Measurements from ENCODE around the gene ST8SIA1.

Gene ST8SIA1

DNA sequence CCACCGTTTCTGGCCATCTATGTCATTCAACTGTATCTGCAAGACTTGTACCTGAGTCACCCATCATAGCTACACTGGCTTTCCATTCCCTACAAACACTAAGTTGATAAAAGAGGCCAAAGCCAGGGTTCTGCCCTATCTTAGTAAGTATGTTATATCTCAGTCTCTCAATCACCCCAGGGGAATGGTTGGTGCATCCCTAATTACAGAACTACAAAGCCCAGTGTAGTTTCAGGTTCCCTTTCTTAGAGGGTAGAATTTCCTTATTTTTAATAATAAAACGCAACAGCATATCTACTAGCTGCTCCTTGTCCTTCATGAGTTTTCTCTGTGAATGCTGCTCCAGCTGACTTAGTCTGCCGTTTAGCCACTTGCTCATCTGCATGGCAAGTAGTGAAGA lies 57.6 kb downstream of the ST8SIA1 start:
- no peak for DNase-seq

DNA sequence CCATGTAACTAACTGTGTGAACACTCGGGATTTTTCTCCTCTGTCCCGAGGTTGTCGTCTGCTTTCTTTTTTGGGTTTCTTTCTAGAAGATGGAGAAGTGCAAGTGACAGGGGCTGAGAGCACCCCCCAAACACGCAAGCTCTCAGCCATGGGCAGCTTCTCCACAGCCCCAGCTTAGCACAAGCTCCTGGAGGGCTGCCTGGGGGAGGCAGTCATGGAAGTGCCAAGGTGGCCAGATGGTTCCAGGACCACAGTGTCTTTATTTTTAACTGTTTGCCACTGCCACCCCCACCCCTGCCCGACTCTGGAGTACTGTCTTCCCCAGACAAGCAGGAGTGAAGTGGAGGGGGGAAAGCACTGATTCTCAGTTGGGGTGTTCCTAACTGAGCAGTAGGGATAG lies 58.2 kb downstream of the ST8SIA1 start:
- DNase-seq: no peak

DNA sequence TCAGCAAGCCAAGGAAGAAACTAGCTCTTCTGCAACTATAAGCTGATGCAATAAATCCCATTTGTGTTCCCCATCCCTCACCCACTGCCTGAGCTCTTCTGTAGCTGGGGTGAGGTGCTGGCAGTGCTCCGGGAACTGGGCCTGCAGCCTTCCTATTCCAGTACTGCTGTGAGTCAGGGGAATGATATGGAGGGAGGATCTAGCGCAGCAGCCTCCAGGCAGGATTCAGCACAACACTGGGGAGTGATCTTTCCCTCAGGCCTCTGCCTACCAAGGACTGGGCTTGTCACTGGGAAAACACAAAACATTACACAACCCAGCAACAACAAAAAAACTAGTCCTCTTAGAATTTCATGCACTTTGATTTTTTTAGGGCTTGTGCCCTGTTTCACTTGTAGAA lies 58.7 kb downstream of the ST8SIA1 start:
- DNase-seq: no peak

DNA sequence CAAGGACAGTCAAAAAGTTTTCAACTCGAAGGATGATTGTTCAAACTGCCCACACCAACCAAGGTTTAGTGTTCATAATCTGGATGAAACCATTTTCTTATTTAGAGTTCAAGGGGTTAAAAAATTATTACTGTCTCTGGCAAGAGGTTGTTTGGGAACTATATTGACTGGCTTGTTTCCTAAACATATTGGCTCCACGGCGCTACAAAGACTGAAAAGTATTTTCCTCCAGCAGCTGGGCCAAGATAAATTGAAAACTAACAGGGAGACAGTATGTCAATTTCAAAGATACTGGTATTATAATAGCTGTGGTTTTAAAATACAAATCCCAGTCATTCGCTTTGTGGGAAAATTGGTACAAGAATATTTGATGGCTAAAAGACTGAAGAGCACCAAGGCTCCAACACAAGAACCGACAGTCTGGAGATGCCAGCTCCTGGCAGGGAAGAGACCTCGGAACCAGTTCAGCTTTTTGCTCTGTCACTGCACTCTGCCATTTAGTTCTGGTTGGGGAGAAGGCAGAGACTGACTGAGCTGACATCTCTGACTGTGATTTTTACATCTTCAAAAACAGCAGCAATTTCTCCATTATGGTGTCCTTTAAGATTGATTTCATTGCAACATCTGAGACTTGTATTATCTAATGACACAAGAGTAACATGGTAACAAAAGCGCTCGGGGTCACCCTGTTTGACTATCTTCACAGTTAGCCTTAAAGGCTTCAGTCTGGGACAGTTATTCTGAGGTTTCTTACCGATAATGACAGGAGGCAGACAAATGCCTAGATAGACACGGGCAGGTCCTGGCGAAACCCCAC lies 62.0 kb downstream of the ST8SIA1 start:
- DNase-seq: no peak

DNA sequence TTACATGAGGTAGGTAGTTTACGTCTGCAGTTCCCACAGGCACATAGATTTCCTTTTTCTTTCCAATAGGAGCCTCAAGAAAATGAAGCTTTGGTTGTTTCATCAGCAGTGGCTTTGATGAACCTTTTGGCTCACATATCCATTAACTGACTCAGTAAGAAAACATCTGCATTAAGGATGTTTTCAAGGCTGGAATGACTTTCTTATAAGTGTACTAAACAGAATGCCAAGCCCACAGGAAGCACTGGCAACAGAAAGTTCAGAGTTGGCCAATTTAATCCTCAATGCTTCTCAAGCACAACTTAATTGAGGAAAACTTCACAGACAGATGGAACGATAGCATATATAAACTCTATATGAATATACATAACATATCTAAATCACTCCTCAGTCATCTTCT lies 63.5 kb downstream of the ST8SIA1 start:
- DNase-seq: no peak

DNA sequence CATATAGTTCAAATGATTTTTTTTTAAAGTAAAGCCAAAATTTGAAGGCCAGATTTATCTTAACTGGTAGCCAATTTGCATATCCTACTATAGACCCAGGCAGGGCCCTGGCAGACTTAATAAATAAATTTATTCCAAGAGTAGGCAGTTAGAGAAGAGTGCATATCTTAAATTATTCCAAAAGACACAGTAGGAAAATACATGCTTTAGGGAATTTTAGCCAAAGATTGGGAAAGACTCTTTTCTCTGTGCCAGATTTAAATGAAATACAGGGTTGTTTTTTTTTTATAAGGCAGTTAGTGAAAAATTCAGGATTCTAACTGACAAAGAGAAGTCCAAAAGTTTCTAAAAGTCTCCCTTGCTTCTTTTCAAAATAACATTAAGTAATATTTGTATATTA lies 65.5 kb downstream of the ST8SIA1 start:
- no peak for DNase-seq

DNA sequence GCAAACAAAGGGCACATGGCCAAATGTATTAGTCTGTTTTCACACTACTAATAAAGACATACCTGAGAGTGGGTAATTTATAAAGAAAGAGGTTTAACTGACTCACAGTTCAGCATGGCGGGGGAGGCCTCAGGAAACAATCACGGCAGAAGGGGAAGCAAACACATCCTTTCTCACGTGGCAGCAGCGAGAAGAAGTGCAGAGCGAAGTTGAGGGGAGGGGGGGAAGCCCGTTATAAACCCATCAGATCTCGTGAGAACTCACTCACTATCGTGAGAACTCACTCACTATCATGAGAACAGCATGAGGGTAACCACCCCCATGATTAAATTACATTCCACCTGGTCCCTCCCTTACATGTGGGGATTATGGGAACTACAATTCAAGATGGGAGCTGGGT lies 66.1 kb downstream of the ST8SIA1 start:
- no peak for DNase-seq

DNA sequence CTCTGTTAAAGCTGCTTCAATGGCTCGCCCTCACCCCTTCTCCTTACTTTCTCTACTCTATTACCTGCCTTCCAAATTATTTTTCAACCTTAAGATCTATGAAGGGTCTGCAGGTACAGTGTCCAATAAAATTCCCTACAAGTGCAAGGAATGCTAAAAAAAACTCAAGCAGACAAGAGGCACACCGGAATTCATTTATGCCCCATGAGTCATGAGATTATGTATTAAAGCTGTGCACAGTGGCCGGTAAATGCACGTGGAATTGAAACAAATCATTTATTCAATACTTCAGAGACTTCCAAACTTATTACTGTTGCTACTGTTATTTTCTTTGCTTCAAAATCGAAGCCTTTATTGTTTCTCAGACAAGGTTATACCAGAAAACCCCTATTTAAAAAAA lies 68.4 kb downstream of the ST8SIA1 start:
- no peak for DNase-seq

DNA sequence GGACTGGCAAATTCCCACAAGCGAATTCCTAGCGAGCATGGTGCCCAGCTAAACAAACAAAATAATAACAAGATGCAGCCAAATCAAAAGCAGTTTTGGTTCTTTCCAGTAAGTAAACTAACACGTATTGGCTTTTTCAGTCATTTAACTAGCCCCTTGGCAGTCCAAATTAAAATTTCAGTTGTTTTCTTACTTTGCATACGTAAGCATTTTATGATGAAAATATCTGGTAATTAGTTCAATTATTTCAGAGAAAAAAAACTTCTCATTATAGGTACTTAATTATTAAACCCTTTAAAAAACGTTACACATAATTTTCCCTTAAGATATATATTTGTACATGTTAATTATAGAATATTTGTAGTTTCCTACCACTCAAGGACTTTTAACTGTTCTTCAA lies 70.1 kb downstream of the ST8SIA1 start:
- no peak for DNase-seq

DNA sequence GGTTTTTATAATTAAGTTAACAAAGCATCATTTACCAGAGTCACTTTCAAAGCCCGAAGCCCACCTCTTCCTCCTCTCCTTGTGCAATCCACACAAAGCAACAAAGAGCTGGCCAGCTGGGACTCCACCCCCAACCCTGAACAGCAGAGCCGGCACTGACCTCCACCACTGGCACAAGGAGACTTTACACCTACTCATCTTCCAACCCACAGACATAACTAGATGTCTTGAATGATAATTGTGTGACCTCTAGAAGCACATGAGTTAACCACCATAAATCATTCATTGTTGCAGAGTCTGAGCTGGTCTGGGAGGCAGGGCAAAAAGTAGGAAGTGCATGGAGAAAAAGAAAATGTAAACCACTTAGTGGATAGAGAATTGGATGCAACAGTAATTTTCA lies 72.2 kb downstream of the ST8SIA1 start:
- no peak for DNase-seq

DNA sequence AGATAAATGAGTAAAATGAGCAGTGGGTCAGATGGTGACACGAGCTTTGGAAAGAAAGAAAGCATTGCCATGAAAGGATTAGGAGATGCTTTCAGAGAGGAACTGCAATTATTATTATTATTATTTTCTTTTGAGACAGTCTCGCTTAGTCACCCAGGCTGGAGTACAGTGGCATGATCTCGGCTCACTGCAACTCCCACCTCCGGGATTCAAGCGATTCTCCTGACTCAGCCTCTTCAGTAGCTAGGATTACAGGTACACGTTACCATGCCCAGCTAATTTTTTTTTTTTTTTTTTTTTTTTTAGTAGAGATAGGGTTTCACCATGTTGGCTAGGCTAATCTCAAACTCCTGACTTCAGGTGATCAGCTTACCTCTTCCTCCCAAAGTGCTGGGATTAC lies 77.4 kb downstream of the ST8SIA1 start:
- DNase-seq: no peak

DNA sequence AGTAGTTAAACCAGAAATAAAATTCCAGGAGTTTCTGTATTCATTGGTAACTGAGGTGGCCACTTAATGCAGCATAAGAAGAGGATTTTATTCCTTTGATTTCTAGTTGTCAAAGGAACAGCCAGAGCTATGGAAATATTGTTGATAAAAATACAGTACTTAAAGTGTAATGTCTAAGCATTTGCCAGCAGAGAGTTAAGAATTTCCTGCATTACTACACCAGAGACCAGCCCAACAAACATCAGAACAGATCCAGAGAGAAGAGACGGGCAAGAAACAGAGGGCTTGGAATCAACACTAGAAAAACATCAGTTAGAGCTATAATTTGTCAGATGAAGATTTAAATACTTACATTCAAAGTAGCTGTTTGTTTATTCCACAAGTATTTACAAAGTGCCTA lies 77.9 kb downstream of the ST8SIA1 start:
- DNase-seq: no peak

DNA sequence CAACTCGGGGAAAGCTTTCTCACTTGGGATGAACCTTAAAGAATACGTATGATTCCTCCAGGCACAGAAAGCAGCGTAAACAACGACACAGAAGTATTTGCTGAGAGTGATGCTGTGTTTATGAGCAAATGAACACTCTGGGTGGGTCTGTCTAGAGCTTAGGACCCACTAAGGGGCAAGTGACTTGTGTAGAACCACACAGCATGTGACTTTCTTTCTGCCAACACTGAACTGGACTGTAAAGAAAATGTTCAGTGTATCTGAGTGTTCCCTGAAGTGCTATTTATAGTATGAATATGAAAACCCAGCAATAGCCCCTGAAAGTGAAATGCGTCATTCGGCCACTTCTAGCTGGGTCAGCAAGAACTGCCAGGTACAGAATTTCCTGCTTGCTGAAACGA lies 78.5 kb downstream of the ST8SIA1 start:
- DNase-seq: no peak

DNA sequence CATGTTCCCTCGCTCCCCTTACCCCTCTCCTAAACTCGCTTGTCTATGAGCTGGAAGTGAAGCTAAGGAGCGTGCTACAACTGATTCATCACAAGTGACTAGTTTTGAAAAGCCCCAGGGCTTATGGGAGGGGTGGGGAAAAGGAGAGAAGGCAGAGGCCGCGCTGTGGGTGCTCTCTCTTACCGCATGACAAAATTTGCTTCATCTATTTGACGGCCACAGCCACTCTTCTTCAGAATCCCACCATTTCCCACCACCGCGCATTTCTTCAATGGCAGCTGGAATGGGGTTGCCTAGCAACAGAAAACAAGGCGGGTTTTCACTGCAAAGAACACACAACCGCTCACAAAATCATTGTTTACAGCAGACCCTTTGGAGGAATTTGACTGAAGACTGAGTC lies 79.4 kb downstream of the ST8SIA1 start:
- no peak for DNase-seq

DNA sequence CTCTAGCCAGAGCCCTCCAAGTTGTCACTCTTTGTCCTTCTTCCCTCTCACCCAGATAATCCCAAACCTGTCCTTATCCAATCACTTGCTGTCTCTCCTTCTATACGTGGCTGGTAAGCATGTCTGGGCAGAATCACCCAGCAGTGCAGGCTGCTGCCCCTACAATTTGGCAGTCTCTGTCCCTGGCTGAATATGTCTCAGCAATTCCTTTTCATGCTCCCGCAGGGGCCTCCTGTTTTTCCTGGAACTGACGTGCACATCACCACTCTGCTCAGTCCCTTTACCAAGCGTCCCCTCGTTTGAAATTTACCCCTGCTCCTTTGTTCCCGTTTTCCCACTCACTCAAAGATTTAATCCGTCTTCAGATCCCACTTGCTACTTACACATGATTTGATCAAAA lies 80.0 kb downstream of the ST8SIA1 start:
- no peak for DNase-seq

DNA sequence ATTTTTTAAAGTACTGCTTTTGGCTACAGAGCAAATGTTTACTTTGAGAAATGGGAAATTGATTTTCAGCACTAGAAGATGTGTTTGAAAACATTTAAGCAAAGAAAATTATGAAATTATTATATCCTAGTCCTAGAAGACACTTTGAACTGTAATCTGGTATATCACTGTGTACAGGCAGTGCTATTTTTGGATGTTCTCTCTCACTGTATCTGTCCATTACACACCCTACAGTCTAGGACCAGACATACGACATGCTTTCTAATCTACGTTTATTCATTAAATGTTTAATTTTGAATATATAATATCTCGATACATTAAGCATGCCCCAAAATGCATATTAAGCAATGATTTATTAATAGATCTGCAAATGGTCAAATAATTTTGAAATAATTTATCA lies 82.5 kb downstream of the ST8SIA1 start:
- DNase-seq: no peak

DNA sequence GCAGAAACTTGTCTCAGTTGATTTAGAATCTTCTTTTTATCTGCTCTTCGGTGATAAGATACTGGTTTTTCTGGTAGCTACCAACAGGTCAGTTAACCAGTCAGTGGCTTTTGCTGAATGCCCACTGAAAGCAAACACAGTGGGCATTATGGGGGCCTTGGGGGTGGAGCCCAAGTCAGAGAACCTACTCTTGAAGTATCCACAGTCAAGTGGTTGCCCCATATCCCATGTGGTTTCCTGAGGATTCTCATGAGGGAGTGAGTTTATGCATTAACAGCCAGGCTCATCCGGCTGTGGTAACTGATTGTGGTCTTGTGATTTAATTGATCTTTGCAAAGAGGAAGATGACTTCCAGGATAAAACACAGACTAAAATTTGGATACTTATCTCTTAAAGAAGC lies 83.7 kb downstream of the ST8SIA1 start:
- DNase-seq: no peak

DNA sequence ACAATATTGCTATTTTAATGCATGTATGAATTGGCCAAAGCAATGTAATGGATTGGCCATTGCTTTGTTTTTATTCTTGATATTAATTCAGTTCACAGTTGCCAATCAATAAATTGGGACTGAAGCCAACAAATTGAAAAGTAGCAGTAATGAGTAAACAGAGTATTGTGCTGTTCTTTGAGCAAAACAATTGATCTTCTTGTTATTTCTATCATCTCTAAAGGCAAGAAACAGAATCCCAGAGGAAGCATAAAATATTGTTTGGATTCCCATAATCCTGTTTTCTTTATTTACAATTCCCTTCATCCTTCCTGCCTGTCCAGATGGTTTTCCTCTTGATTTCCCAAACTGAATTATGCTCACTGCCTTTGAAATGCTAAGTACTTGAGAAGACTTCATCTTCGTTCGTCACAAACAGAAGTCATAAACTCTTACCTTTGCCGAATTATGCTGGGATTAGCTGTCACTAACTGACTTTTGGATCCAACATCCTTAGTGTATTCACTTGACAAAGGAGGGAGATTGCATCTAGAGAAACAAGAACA lies 85.9 kb downstream of the ST8SIA1 start:
- no peak for DNase-seq

DNA sequence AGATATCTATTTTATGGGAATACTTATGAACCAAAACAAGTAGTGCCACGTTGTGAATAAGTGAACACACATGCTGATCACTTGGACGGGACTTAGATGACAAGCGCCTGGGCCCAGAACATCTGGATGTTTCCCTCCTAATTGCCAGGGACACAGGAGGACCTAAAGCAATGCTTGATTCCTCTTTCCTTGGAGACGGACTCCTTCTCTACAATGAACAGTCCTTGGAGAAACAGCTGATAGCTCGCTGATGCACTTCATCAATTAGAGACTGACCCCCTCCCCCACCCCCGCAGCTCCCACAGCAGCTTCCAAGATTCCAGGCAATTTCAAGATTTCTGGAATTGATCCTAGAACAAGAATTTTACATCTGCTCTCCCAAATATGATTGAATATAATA lies 86.4 kb downstream of the ST8SIA1 start:
- DNase-seq: no peak

DNA sequence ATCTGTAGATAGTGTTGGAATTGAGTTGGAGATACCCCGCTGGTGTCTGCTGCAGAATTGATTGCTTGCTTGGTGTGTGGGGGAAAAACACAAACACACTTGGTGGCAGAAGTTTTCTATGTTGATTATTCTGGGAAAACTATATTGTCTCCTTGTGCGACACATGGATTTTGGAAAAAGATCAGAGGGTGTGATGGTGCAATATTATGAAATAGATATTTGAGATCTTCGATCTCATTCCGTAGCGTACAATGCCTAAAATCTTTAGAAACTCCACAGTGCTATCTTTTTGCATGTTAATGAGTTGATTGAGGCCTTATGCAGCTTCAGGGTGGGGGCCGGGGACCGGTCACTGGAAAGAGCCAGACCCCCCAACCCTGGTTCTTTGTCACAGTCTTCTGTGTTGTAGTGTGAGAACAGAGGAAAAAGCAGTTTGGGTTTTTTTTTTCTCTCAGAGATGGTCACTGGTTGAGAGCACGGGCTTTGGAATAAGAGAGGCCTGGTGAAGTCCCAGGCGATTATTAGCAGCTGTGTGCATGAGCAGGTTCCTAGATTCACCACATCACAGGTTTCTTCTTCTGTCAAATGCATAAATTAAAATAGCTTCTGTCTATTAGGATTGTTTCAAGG lies 88.2 kb downstream of the ST8SIA1 start:
- DNase-seq: no peak

DNA sequence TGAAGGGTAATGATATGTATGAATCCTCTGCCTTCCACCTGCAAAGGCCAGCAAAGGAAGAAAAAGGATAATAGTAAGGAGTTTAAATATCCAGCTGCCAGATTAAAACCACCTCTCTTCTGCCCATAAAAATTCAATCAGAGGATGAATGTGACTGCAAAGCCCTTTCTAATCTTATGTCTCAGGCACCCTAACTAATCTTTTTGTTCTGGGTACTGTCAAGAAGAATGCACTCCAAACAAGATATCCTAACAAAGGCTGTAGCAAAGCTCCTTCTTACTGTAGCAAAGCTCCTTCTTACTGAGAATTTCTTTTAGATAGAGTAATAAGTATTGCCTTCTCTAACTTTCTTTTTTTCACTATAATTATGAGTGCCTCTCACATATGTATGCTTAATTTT lies 91.8 kb downstream of the ST8SIA1 start:
- DNase-seq: no peak

DNA sequence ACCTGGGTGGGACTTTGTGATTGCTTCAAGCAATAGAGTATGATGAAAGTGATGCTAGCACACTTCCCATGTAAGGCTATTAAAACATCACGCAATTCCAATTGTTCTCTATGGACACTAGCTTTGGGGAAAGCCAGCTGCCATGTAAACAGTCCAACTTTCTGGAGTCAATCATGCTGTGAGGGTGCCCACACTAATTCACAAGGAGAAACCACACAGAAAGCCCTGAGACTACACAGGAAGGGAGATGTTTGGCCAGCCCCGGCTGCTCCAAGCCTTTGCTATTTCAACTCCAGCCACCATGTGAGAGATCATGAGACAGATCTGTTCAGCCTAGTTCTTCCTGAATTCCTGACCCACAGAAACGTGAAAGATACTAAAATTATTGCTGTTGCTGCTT lies 96.3 kb downstream of the ST8SIA1 start:
- no peak for DNase-seq

DNA sequence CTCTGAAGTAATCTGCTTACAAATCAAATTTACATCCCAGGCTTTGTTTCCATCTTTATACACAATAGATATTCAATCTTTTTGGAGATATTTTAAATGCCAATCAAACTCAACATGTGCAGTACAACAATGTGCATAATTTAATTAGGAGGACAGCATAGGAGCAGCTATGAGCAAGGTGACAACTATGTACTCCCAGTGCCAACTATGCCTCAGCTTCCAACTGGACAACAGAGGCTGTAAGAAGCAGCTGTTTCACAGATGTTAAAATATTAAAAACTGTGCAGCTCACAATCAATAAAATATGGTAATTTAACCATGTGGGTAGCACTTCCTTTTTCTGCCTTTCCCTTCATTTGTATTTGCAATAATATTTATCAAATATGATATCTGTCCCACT lies 99.9 kb downstream of the ST8SIA1 start:
- DNase-seq: no peak

DNA sequence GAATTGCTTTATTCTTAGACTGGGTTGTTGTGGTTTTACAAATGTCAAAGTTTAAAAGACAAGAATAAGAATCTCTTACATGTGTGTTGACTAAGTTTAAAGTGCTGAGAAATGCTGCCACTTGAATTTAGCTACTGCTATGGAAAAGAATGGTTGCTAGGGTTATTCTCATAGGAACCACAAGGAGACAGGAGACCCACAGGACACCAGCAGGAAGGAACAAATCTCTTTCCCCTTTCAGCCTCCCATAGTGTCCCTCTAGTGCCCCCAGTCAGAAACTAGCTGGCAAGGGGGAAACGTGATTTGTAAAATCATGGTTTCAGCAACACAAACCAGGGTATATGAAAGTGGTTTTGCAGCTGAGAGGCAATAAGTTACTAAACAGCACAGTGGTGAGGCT lies 102.7 kb downstream of the ST8SIA1 start:
- no peak for DNase-seq

DNA sequence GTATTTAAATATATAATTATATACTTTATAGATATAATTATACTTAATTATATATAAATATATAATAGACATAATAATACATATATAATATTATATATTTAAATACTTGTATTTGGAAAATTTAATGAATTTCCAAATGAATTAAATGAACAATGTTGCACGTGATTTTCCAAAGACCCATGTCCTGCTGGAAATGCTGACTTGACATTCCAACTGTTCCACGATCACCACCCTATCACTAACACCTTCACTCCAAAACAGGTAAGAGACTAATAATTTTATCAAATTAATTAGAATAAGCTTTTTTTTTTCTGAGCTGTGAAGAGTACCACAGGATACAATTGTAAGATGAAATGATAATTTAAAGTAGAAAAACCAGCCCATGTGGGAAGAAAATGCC lies 103.4 kb downstream of the ST8SIA1 start:
- DNase-seq: no peak
